ENCODE measurements around the gene CCNJ.

DNA sequence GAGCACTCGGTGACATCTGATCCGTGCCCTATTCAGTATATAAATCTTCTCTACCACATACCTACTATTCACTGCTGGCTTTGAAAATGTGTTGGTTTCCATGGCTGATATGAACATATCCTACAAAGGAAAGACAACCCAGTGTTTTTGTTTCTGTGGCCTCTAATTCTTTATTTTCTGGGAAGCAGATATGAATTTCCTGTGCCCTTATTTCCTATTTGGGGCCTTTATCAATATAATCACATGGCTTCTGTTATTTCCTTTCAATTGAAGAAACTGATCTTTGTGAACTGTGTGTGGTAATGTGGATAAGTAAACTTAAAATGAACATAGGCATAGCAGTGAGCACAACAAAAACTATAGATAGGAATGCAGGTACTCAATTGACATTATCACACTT, 10.6 kb downstream of the CCNJ start:
- TF ChIP-seq, protein P1, sequence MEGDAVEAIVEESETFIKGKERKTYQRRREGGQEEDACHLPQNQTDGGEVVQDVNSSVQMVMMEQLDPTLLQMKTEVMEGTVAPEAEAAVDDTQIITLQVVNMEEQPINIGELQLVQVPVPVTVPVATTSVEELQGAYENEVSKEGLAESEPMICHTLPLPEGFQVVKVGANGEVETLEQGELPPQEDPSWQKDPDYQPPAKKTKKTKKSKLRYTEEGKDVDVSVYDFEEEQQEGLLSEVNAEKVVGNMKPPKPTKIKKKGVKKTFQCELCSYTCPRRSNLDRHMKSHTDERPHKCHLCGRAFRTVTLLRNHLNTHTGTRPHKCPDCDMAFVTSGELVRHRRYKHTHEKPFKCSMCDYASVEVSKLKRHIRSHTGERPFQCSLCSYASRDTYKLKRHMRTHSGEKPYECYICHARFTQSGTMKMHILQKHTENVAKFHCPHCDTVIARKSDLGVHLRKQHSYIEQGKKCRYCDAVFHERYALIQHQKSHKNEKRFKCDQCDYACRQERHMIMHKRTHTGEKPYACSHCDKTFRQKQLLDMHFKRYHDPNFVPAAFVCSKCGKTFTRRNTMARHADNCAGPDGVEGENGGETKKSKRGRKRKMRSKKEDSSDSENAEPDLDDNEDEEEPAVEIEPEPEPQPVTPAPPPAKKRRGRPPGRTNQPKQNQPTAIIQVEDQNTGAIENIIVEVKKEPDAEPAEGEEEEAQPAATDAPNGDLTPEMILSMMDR (conservative IDR thresholded peaks at IDR 0.05; ENCODE audit: low read depth in 2 of 2), result no peak
- no peak for TF ChIP-seq EZH2 (IDR thresholded peaks at IDR 0.05; ENCODE audit: low read depth, unreplicated experiment)
- TF ChIP-seq ZNF114 (CRISPR knock-in tag; IDR thresholded peaks at IDR 0.05), result no peak
- TF ChIP-seq POLR2AphosphoS5 (IDR thresholded peaks at IDR 0.05; ENCODE audit: low read depth), result no peak
- no peak for TF ChIP-seq JUNB (IDR thresholded peaks at IDR 0.05; ENCODE audit: unreplicated experiment)
- TF ChIP-seq ZNF331 (CRISPR knock-in tag; IDR thresholded peaks at IDR 0.05; ENCODE audit: low read depth), result no peak
- no peak for TF ChIP-seq EZH2phosphoT487 (IDR thresholded peaks at IDR 0.05; ENCODE audit: unreplicated experiment)
- TF ChIP-seq, protein P2, sequence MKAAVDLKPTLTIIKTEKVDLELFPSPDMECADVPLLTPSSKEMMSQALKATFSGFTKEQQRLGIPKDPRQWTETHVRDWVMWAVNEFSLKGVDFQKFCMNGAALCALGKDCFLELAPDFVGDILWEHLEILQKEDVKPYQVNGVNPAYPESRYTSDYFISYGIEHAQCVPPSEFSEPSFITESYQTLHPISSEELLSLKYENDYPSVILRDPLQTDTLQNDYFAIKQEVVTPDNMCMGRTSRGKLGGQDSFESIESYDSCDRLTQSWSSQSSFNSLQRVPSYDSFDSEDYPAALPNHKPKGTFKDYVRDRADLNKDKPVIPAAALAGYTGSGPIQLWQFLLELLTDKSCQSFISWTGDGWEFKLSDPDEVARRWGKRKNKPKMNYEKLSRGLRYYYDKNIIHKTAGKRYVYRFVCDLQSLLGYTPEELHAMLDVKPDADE (IDR thresholded peaks at IDR 0.05), result no peak
- TF ChIP-seq, protein P3, sequence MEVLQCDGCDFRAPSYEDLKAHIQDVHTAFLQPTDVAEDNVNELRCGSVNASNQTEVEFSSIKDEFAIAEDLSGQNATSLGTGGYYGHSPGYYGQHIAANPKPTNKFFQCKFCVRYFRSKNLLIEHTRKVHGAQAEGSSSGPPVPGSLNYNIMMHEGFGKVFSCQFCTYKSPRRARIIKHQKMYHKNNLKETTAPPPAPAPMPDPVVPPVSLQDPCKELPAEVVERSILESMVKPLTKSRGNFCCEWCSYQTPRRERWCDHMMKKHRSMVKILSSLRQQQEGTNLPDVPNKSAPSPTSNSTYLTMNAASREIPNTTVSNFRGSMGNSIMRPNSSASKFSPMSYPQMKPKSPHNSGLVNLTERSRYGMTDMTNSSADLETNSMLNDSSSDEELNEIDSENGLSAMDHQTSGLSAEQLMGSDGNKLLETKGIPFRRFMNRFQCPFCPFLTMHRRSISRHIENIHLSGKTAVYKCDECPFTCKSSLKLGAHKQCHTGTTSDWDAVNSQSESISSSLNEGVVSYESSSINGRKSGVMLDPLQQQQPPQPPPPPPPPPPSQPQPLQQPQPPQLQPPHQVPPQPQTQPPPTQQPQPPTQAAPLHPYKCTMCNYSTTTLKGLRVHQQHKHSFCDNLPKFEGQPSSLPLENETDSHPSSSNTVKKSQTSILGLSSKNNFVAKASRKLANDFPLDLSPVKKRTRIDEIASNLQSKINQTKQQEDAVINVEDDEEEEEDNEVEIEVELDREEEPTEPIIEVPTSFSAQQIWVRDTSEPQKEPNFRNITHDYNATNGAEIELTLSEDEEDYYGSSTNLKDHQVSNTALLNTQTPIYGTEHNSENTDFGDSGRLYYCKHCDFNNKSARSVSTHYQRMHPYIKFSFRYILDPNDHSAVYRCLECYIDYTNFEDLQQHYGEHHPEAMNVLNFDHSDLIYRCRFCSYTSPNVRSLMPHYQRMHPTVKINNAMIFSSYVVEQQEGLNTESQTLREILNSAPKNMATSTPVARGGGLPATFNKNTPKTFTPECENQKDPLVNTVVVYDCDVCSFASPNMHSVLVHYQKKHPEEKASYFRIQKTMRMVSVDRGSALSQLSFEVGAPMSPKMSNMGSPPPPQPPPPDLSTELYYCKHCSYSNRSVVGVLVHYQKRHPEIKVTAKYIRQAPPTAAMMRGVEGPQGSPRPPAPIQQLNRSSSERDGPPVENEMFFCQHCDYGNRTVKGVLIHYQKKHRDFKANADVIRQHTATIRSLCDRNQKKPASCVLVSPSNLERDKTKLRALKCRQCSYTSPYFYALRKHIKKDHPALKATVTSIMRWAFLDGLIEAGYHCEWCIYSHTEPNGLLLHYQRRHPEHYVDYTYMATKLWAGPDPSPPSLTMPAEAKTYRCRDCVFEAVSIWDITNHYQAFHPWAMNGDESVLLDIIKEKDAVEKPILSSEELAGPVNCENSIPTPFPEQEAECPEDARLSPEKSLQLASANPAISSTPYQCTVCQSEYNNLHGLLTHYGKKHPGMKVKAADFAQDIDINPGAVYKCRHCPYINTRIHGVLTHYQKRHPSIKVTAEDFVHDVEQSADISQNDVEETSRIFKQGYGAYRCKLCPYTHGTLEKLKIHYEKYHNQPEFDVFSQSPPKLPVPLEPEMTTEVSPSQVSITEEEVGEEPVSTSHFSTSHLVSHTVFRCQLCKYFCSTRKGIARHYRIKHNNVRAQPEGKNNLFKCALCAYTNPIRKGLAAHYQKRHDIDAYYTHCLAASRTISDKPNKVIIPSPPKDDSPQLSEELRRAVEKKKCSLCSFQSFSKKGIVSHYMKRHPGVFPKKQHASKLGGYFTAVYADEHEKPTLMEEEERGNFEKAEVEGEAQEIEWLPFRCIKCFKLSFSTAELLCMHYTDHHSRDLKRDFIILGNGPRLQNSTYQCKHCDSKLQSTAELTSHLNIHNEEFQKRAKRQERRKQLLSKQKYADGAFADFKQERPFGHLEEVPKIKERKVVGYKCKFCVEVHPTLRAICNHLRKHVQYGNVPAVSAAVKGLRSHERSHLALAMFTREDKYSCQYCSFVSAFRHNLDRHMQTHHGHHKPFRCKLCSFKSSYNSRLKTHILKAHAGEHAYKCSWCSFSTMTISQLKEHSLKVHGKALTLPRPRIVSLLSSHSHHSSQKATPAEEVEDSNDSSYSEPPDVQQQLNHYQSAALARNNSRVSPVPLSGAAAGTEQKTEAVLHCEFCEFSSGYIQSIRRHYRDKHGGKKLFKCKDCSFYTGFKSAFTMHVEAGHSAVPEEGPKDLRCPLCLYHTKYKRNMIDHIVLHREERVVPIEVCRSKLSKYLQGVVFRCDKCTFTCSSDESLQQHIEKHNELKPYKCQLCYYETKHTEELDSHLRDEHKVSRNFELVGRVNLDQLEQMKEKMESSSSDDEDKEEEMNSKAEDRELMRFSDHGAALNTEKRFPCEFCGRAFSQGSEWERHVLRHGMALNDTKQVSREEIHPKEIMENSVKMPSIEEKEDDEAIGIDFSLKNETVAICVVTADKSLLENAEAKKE (CRISPR knock-in tag; IDR thresholded peaks at IDR 0.05), result no peak

All from GM23338 (cell line).